Measurements from ENCODE around the gene MDM1.

DNA sequence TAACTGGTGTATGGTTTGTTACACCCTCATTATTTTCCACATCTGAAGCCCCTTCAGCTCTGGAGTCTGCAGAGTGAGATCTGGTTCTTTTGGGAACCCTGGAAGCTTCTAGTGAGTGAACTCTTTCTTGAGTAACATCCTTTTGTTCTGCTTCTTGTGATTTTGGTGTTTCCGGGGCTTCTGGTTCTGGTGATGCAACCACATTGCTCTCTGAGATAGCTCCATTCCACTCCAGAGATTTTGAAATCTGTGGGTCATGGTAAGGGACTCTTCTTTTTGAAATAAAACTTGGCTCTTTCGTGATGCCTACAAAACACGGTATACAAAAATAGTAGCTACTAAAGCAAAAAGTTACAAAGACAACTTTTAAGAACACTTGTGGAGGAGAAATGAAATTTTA is 5.4 kb downstream of the MDM1 start:
- TF ChIP-seq, protein P1, sequence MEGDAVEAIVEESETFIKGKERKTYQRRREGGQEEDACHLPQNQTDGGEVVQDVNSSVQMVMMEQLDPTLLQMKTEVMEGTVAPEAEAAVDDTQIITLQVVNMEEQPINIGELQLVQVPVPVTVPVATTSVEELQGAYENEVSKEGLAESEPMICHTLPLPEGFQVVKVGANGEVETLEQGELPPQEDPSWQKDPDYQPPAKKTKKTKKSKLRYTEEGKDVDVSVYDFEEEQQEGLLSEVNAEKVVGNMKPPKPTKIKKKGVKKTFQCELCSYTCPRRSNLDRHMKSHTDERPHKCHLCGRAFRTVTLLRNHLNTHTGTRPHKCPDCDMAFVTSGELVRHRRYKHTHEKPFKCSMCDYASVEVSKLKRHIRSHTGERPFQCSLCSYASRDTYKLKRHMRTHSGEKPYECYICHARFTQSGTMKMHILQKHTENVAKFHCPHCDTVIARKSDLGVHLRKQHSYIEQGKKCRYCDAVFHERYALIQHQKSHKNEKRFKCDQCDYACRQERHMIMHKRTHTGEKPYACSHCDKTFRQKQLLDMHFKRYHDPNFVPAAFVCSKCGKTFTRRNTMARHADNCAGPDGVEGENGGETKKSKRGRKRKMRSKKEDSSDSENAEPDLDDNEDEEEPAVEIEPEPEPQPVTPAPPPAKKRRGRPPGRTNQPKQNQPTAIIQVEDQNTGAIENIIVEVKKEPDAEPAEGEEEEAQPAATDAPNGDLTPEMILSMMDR (IDR thresholded peaks at IDR 0.05) = no peak
- TF ChIP-seq POLR2A (IDR thresholded peaks at IDR 0.05) = no peak
